Activated CD4-positive, CD25-positive, alpha-beta regulatory T cell treated with anti-CD3 and anti-CD28 coated beads, Interleukin-2, amount 50 U/mL, for 24 hours (primary cell): ENCODE results near the gene DOCK9.
A peak's percentile ranks its signal among the peaks of the same experiment; 100 is the strongest.

Experiments used
- ATAC-seq, 2 donors: fragments of 150-1000 bp; cut with Tn5 transposase; one replicate each; pipeline ENCODE4 v1.10.0; 2021; ENCODE audit warnings: mild to moderate bottlenecking in 1 of 2, moderate library complexity in 1 of 2

The DOCK9 gene, protein sequence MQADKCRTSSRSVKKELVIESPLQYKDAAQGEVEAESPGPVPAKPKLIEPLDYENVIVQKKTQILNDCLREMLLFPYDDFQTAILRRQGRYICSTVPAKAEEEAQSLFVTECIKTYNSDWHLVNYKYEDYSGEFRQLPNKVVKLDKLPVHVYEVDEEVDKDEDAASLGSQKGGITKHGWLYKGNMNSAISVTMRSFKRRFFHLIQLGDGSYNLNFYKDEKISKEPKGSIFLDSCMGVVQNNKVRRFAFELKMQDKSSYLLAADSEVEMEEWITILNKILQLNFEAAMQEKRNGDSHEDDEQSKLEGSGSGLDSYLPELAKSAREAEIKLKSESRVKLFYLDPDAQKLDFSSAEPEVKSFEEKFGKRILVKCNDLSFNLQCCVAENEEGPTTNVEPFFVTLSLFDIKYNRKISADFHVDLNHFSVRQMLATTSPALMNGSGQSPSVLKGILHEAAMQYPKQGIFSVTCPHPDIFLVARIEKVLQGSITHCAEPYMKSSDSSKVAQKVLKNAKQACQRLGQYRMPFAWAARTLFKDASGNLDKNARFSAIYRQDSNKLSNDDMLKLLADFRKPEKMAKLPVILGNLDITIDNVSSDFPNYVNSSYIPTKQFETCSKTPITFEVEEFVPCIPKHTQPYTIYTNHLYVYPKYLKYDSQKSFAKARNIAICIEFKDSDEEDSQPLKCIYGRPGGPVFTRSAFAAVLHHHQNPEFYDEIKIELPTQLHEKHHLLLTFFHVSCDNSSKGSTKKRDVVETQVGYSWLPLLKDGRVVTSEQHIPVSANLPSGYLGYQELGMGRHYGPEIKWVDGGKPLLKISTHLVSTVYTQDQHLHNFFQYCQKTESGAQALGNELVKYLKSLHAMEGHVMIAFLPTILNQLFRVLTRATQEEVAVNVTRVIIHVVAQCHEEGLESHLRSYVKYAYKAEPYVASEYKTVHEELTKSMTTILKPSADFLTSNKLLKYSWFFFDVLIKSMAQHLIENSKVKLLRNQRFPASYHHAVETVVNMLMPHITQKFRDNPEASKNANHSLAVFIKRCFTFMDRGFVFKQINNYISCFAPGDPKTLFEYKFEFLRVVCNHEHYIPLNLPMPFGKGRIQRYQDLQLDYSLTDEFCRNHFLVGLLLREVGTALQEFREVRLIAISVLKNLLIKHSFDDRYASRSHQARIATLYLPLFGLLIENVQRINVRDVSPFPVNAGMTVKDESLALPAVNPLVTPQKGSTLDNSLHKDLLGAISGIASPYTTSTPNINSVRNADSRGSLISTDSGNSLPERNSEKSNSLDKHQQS (N-terminal part only)

DNA sequence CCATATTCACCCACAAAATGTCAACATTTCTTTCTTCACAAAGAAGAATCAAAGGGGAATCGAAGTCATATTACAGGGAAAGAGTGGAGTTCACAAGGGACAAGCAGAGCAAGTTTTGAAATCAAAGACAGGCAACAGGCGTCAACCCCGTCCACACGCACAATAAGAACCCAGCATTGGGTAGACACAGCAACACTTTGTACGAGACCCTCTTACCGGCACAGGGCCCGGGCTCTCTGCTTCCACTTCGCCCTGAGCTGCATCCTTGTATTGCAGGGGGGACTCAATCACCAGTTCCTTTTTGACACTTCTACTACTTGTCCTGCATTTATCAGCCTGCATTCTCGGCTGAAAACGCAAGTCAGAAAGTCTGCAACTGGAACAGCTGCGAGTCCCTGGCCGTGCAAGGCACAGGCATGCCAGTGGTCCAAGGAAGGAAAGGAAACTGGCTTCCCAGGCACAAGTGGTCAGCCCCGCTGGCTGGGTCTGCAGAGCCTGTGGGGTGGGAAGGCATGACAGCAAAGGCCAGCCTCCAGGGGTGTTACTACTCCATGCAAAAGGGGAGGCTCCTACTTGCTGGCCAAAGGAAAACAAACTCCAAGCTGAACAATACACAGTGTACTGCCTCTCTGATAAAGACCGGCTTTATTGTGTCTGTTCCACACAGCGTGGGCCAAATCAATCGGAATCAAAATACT is at the start of gene DOCK9:
DOCK9 (minus strand) TSS at position 497 of the 698 bp plus-strand sequence; CDS start at position 342, 155 bp downstream.
- no peak for ATAC-seq

DNA sequence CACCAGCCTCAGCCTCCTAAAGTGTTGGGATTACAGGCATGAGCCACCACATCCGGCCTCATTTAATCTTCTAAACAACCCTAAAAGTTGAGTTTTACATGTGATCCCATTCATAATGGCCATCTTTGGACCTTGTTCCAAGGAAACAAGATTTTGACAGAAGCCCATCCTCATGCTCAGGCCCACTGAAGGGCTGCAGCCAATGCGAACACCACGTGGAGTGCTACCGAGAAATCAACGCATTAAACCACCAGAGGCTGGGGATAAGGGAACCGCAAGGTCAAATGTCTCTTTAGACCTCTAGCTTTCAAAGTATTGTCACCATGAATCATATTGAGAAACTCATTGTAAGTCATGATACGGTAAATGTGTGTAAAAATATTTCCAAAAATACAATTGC is 49.4 kb upstream of the DOCK9 start:
- ATAC-seq = peak; percentile 50 to 56

DNA sequence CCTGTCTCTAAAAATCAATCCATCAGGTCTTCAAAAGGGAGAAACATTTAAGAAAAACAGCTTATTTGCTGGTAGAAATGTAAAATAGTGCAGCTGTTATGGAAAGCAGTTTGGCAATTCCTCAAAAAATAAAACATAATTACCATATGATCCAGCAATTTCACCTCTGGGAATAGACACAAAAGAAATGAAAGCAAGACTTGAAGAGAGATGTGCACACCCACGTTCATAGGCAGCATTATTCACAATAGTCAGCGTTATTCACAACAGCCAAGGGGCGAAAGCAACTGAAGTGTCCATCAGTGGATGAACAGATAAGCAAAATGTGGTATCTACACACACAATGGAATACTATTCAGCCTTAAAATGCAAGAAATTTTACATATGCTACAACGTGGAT is 45.1 kb upstream of the DOCK9 start:
- ATAC-seq = no peak

DNA sequence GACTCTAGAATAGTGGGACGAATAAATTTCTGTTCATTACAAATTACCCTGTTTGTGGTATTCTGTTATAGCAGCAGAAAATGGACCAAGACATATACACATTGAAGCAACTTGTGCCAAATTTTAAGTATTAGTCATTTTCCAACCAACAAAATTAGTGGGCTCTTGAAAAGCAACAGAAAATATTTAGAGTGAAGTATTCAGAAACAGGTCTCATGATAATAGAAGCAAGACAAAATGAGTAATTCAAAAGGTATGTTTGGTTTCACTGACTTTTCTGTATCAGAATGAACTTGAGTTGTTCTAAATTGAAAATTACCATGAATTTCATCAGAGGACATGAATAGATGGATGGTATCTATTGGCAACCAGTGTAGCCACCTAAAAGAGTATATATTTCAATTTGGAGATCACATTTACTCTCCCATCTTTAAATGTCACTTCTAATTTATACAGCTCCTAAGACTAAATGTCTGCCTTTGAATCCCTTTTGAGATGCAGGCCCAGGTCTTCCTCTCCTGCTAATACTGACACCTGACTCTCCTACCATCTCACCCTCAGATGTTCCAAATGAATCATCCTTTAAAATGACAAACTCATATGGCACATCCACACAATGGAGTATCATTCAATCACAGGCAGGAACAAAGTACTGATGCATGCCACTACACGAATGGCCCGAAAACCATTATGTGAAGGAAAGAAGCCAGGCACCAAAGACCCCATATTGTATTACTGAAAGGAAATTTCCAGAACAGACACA is 40.7 kb upstream of the DOCK9 start:
- peak; percentile 32 to 75 for ATAC-seq

DNA sequence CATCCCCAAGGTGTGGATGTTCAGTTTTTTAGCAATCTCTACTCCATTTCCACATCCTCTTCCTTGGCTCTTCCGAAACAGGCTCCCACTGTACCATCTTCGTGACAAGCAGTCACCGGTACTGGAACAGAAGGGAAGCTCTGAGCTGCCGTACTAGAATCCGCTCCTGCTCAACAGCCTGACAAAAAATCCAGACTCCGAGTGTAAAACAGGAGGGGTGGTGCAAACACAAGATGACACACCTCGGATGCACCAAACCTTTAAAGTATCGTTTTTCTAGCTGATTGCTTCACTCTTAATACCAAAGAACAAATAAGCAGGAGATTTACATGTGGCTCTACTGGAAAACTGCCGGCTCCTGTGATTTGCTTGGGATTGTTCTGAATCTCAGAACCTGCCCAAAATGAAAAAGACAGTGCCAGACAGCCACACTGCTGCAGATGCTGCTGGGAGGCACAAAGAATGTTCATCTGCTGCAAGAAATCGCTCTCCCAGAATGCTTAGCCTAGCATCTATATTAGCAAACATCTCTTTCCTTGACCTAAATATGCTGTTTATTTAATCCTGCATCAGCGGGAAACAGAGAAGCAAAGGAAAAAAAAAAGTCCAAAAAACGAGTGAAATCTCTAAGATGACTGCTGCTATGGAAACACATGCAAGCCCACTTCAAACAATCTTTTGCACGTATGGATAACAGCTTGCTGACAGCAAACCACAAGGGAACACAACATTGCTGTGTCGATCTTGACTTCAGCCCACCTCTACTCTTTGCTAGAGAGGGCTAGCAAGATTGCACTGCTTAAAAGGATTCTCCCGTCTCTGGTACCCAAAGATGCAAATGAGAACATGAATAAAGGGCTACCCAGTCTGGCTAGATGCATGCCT is 38.0 kb upstream of the DOCK9 start:
- ATAC-seq = no peak

DNA sequence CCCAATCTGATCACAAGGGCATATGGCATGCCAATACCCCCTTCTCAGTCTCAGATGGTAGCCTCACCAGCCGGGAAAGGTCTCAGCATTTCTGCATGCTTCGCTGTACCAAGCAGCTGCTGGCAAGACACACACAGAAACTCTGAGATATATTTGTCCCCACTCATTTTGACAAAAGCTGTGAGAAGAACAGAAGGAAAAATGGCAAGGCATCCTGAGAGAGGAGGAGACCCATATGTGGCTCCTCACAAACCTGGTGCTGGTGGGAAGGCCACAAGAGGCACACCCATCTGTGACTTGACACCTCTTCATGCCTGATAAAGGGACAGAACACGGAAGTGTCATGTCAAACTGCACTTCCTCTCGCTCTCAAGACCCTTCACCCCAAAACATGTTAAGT is 36.7 kb upstream of the DOCK9 start:
- no peak for ATAC-seq

DNA sequence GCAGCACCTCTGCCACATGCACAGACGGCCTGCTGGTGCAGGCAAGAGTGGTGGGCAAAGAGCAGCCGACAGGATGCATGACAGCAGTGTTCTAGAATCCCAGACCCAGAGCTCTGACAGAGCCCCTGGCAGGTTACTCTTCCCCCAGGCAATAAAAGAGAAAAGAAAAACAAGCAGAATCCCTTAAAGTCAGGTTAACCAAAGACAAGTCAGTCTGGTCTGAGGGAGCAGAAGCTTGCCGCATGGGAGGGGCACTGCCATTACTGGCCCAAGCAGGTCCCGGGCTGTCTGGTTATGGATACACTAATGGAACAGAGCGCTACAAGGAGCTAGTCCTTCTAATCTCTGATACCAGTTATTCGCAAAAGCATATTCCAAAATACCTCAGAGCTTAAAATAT is 36.1 kb upstream of the DOCK9 start:
- no peak for ATAC-seq

DNA sequence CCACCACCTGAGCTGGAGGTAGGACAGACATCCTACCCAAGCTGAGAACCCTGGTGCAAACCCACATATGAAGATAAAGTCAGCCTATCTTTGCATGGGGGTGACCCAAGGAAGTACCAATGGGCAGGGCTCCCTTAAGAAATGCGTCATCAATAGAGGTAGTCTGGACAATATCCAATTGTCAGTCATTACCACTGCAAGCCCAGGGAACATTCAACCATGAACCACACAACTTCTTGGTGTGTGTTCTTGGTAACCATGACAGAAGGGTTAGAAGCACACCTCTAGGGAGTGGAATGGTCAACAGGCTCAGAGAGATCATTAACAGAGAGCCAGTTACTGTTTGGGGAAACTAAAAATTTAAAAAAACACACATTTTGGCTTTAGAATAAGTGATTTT is 34.7 kb upstream of the DOCK9 start:
- ATAC-seq = no peak

DNA sequence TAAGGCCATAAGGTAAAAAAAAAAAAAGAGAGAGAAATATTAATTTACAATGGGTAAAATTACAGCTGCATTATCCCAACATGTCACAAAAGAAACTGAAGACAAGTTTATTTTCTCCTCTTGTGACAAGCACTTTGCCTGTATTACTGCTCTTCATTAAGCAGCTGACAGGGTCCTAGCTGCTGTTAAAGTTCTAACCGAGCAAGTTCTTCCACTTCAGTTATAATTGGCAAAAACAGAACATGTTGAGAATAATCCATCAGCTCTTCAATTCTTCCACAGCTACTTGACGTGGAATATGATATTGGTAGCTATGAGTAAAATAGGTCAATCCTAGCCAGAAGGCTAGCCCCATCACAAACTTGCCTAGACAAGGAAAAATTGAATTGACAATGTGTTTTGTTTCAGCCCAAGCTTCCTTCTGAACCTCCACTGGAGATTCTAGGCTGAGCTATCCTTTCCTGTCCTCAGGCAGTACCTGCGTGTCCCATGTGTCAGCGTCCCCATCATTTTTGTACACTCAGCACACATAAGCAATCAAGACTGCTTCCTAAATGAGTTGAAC is 32.2 kb upstream of the DOCK9 start:
- no peak for ATAC-seq

DNA sequence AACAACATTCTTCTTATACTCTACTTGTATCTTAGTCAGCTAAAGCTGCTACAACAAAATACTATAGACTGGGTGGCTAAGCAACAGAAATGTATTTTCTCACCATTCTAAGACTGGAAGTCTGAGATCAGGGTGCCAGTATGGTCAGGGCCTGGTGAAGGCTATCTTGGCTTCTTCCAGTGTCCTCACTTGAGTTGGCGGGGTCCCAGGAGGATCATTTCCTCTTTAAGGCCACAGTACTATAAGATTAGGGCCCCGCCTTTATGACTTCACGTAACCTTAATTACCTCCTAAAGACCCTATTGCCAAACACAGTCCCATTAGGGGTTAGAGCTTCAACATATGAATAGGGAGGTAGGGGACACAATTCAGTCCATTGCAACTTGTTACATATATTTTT is 30.7 kb upstream of the DOCK9 start:
- no peak for ATAC-seq

DNA sequence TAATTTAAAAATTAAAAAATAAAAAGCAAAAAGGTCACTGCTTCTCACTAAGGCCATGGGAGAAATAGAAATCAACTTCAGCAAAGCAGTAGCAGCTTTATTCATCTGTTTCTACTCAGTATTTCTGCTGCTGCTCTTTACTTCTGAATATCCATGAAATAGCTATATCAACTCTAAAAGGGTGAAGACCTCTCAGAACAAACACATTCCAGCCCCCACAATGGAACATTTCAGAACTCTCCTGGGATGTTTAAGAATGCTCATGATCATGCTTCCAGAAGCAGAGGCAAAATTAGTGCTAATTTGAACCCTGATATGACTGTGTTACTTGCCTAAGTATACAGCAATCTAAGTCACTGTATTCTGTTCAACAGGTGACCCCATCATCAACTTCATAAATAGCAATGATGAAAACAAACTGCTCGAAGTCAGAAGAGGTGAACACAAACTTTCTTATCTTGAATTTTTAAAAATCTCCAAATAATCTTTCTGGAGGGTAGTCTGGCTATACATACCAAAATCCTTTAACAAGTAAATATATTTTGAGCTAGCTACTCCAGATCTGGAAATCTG is 29.6 kb upstream of the DOCK9 start:
- no peak for ATAC-seq

DNA sequence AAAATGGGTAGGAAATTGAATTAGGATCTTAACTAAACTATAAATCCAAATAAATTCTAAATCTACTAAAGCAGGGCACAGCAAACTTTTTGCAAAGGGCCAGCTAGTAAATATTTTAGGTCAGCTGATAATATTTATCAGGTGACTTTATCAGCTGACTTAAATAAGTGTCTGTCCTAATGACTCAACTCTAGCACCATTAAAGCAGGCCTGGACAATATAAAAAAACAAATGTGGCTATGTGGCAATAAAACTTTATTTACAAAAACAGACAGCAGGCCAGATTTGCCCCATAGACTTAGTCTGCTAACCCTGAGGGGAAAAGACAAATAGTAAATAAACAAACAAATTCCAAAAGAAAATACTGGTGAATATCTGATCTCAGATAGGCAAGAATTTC is 27.7 kb upstream of the DOCK9 start:
- ATAC-seq = no peak

DNA sequence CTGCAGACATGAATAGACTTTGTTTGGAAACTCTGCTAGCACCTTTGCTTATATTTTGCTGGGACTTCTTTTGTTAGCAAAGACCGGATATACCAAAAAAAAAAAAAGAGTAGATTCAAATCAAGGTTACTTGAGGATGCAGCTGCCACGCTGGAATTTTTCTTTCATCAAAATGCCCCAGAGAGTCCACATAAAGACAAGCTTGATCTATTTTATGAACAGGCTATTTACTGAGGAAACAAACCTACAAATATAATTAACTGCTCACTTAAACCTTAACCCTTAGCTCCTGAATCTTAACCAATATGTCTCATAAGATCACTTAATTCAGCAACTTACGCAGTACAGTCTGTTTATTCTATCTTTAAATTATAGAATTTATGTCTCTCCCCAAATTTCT is 27.1 kb upstream of the DOCK9 start:
- ATAC-seq = no peak

DNA sequence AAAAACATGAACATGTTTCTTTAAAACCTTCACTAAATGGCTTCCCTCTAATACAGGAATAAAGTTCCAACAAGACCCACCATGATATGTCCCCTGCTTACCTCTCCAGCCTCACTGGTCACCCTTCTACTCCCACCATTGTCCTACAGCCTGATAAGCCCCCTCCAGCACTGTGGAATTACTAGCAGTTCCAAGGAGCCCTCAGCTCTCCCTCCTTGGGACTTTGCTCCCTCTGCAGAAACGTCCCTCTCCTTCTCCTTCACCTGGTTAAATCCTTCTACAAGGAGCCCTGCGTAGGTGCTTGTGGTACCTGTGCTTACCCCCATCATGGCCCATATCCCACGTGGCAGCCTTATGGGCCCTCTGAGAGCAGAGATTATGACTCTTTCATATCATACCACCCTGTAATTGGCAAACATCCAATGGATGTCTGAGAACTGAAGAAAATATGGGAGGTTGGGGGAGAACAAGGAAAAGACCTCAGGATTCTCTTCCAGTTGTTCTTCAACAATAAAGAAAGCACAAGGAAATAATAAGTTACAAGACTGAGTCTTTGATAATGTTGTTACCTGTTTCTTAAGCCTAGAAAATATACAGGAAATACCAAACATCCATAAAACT is 26.1 kb upstream of the DOCK9 start:
- ATAC-seq = no peak

DNA sequence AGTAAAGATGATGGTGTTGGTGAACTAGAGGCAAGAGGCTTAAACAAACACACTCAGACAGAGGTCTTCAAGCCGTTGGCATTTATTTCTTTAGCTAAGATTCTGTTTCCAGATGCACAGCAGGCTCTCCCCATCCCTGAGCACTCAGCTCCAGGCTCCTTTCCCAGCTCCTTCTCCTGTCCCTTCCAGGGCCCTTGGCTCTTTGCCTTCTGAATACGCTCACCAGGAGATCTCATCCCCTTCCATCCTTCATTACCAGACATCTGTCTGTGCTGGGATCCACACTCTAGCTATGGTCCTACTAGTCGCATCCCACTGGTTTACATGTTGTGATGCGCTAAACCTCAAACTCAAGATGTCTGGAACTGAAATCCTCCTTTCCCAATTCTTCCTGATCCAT is 25.3 kb upstream of the DOCK9 start:
- ATAC-seq = no peak

DNA sequence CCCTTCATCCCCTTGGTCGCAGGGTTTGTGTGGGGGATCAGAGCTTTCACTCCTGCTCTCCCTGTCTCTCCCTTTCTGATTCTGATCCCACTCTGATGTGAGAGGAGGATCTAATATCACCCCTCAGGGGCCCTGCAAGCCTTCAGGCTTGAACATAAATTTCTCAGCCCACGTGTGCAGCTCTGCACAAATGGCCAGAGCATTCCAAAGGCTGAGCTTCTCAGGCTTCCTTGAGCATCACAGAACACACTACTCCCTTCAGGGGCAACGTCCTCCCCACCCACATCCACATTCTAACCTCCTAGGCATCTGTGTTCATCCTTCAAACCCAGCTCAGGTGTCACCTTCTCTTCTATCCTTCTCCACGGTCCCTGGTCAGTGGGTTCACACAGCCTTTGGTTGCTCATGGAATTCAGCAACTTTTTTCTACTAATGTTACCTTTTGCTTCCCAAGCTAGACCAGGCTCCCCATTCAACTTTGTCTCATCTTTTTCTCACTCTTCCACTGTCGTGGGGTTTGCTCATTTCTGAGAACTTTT is 24.4 kb upstream of the DOCK9 start:
- no peak for ATAC-seq

DNA sequence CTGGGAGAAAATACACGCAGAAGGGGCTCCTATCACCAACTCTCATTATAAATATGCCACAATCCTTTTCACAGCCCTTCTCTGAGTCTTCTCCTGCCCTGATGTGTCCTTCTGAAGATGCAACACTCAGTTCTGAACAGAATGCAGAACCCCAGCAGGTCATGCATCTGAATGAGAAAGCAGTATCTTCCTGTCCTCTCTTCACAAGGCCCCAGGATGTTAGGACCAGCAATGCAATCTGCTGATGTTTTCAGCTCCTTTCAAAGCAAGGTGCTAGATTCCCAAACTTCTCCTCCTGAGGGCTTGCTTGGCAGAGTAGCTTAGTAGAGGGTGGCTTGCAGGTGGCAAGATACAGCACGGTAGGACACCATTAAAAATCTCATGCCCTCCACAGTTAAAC is 22.3 kb upstream of the DOCK9 start:
- ATAC-seq = no peak

DNA sequence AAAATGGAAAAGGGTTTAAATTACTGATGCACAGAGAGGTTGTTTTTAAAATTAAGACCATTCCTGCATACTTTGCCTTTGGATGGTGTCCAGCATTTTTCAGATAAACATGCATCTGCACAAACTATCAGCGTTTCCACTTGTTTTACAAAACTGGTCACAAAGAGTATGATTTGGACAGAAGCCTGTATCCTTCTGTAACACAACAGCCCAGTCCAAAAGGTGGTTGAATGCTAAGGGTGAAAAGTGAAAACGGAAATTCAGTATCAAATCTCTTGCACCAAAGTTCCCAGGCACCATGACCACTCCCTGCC is 21.7 kb upstream of the DOCK9 start:
- ATAC-seq = no peak
